ENCODE data around the gene ZNF132.
"Not testable (repeated sequence)": the region's sequence is repeated elsewhere in the genome, so short reads cannot be mapped to it uniquely, and the experiment has no call there.

ZNF132 gene

GRCh38 chr19:58466760-58467589, 27.0 kb upstream of the ZNF132 start, which contains the start of gene ZNF324:
Gene ZNF324 (plus strand): TSS chr19:58467080. CDS start chr19:58469186, 2,106 bp downstream.
- DNase-seq (ENCODE audit: low read depth in 2 of 2), result peak; percentile 95

- no peak for DNase-seq (ENCODE audit: low read depth in 2 of 2)
These were observed 26.3 kb upstream of the ZNF132 start for GRCh38 chr19:58466089-58466759.

GRCh38 chr19:58460039-58460438, 20.1 kb upstream of the ZNF132 start:
- DNase-seq (ENCODE audit: low read depth in 2 of 2), result no peak

- no peak for DNase-seq (ENCODE audit: low read depth in 2 of 2)
These were observed 16.2 kb upstream of the ZNF132 start for GRCh38 chr19:58456111-58456510.

GRCh38 chr19:58455306-58455705, 15.4 kb upstream of the ZNF132 start:
- DNase-seq (ENCODE audit: low read depth in 2 of 2), result no peak

GRCh38 chr19:58453743-58454142, 13.8 kb upstream of the ZNF132 start:
- no peak for DNase-seq (ENCODE audit: low read depth in 2 of 2)

GRCh38 chr19:58451358-58452101, 11.6 kb upstream of the ZNF132 start, which contains the start of gene ZNF324B:
Gene ZNF324B (plus strand): TSS chr19:58451622. CDS start chr19:58453702, 2,080 bp downstream.
- peak; percentile 92 to 94 for DNase-seq (ENCODE audit: low read depth in 2 of 2)

- DNase-seq (ENCODE audit: low read depth in 2 of 2), result no peak
These were observed 11.0 kb upstream of the ZNF132 start for GRCh38 chr19:58450856-58451357.

- not testable (repeated sequence) for DNase-seq (ENCODE audit: low read depth in 2 of 2)
These were observed 10.0 kb upstream of the ZNF132 start for GRCh38 chr19:58449980-58450379.

- not testable (repeated sequence) for DNase-seq (ENCODE audit: low read depth in 2 of 2)
These were observed 8.9 kb upstream of the ZNF132 start for GRCh38 chr19:58448860-58449259.

GRCh38 chr19:58442986-58443385, 3.0 kb upstream of the ZNF132 start:
- not testable (repeated sequence) for DNase-seq (ENCODE audit: low read depth in 2 of 2)

- no peak for DNase-seq (ENCODE audit: low read depth in 2 of 2)
These were observed 603 bp upstream of the ZNF132 start for GRCh38 chr19:58440556-58440955.

GRCh38 chr19:58434217-58434616, 5.7 kb downstream of the ZNF132 start:
- no peak for DNase-seq (ENCODE audit: low read depth in 2 of 2)

- DNase-seq (ENCODE audit: low read depth in 2 of 2), result no peak
These were observed 10.2 kb downstream of the ZNF132 start for GRCh38 chr19:58429745-58430144.

- no peak for DNase-seq (ENCODE audit: low read depth in 2 of 2)
These were observed 11.3 kb downstream of the ZNF132 start for GRCh38 chr19:58428617-58429016.

- DNase-seq (ENCODE audit: low read depth in 2 of 2), result no peak
These were observed 22.9 kb downstream of the ZNF132 start for GRCh38 chr19:58417071-58417470.

- DNase-seq (ENCODE audit: low read depth in 2 of 2), result no peak
These were observed 23.3 kb downstream of the ZNF132 start for GRCh38 chr19:58416604-58417003.

GRCh38 chr19:58409010-58409790, 30.8 kb downstream of the ZNF132 start:
- no peak for DNase-seq (ENCODE audit: low read depth in 2 of 2)

GRCh38 chr19:58408152-58409009, 31.6 kb downstream of the ZNF132 start, which contains the start of gene ZNF584:
Gene ZNF584 (plus strand): TSS chr19:58408649. CDS start chr19:58409148, 499 bp downstream.
- peak; percentile 82 to 90 for DNase-seq (ENCODE audit: low read depth in 2 of 2)

GRCh38 chr19:58407658-58408151, 32.2 kb downstream of the ZNF132 start:
- DNase-seq (ENCODE audit: low read depth in 2 of 2), result no peak
